Trophoblast cell (in vitro differentiated cells and primary cell): Measurements from ENCODE around the gene ACTR1B.

Source experiments
- DNase-seq, 2 donors: peaks; one replicate each; pipeline ENCODE4 v3.0.0-alpha.2; 2016
- H2AFZ ChIP-seq: 2 replicates; pipeline ENCODE4 v1.6.1; 2013; ENCODE audit warnings: low read length, moderate library complexity, mild to moderate bottlenecking; ENCODE audit not compliant: insufficient read depth, poor library complexity
- H2AK5ac ChIP-seq: 2 replicates; pipeline ENCODE4 v1.6.1; 2013; ENCODE audit warnings: mild to moderate bottlenecking, low read length
- H2BK120ac ChIP-seq: 2 replicates; pipeline ENCODE4 v1.6.1; 2013; ENCODE audit warnings: low read length, mild to moderate bottlenecking, moderate library complexity; ENCODE audit not compliant: insufficient read depth, poor library complexity
- H2BK12ac ChIP-seq: 2 replicates; pipeline ENCODE4 v1.6.1; 2013; ENCODE audit warnings: mild to moderate bottlenecking, low read length, moderate library complexity
- H2BK5ac ChIP-seq: 2 replicates; pipeline ENCODE4 v1.6.1; 2013; ENCODE audit warnings: low read length, low read depth, moderate library complexity, mild to moderate bottlenecking; ENCODE audit not compliant: poor library complexity
- H3K14ac ChIP-seq: 2 replicates; pipeline ENCODE4 v1.6.1; 2013; ENCODE audit warnings: mild to moderate bottlenecking, low read length
- H3K18ac ChIP-seq: 2 replicates; pipeline ENCODE4 v1.6.1; 2013; ENCODE audit warnings: mild to moderate bottlenecking, low read length
- H3K23ac ChIP-seq: 2 replicates; pipeline ENCODE4 v1.6.1; 2013; ENCODE audit warnings: low read length
- H3K27ac ChIP-seq: 2 replicates; pipeline ENCODE4 v1.5.1; 2013; ENCODE audit warnings: low read depth, mild to moderate bottlenecking, inconsistent platforms, low read length, moderate library complexity
- H3K27me3 ChIP-seq: 2 replicates; pipeline ENCODE4 v1.6.1; 2013; ENCODE audit warnings: inconsistent platforms, mild to moderate bottlenecking, low read length, moderate library complexity; ENCODE audit not compliant: insufficient read depth
- H3K36me3 ChIP-seq, 2 experiments: 1 replicate in 1 of 2; 2 replicates in 1 of 2; pipeline ENCODE4 v1.6.1; 2013; ENCODE audit warnings: low read length in 2 of 2, mild to moderate bottlenecking in 2 of 2, moderate library complexity in 1 of 2; ENCODE audit not compliant: insufficient read depth in 2 of 2, control insufficient read depth in 1 of 2
- H3K4ac ChIP-seq: 2 replicates; pipeline ENCODE4 v1.6.1; 2013; ENCODE audit warnings: low read depth, mild to moderate bottlenecking, low read length, moderate library complexity
- H3K4me1 ChIP-seq, 2 experiments: 1 replicate in 1 of 2; 2 replicates in 1 of 2; pipeline ENCODE4 v1.6.1; 2013; ENCODE audit warnings: low read length in 2 of 2, mild to moderate bottlenecking in 2 of 2, moderate library complexity in 1 of 2; ENCODE audit not compliant: insufficient read depth in 2 of 2, control insufficient read depth in 1 of 2
- H3K4me2 ChIP-seq: 2 replicates; pipeline ENCODE4 v1.6.1; 2013; ENCODE audit warnings: inconsistent platforms, mild to moderate bottlenecking, low read length, moderate library complexity
- H3K4me3 ChIP-seq: 2 replicates; pipeline ENCODE4 v1.5.1; 2013; ENCODE audit warnings: mild to moderate bottlenecking, low read depth, low read length, inconsistent platforms
- H3K79me1 ChIP-seq: one replicate; pipeline ENCODE4 v1.6.1; 2013; ENCODE audit warnings: low read length
- H3K79me2 ChIP-seq: 2 replicates; pipeline ENCODE4 v1.6.1; 2013; ENCODE audit warnings: low read length, mild to moderate bottlenecking; ENCODE audit not compliant: control insufficient read depth, insufficient read depth, poor library complexity
- H3K9ac ChIP-seq: 2 replicates; pipeline ENCODE4 v1.6.1; 2013; ENCODE audit warnings: mild to moderate bottlenecking, low read length
- H3K9me3 ChIP-seq: 2 replicates; pipeline ENCODE4 v1.6.1; 2013; ENCODE audit warnings: low read depth, mild to moderate bottlenecking, control low read depth, inconsistent platforms, low read length; ENCODE audit not compliant: insufficient read depth
- H4K12ac ChIP-seq: 2 replicates; pipeline ENCODE4 v1.6.1; 2013; ENCODE audit warnings: low read depth, mild to moderate bottlenecking, low read length, moderate library complexity
- H4K8ac ChIP-seq: 2 replicates; pipeline ENCODE4 v1.6.1; 2013; ENCODE audit warnings: low read depth, mild to moderate bottlenecking, low read length, moderate library complexity
- H4K91ac ChIP-seq: one replicate; pipeline ENCODE4 v1.6.1; 2013; ENCODE audit warnings: low read depth, mild to moderate bottlenecking, low read length, moderate library complexity
- WGBS: extraction: QIAGEN DNeasy Blood & Tissue Kit; methylation state at CpG from one replicate; pipeline ENCODE4 v1.1.7; 2013; ENCODE audit warnings: missing lambda C conversion rate; ENCODE audit not compliant: insufficient read length, insufficient coverage; ENCODE audit errors: extremely low coverage; 5-methylcytosine and 5-hydroxymethylcytosine counted together

ACTR1B gene

GRCh38 chr2:97697252-97698235, 33.7 kb upstream of the ACTR1B start:
- H3K9me3 ChIP-seq = no peaks in the 10 kb centered on the region
- H3K14ac ChIP-seq = no peak overlapping the region
- no peak overlapping the region for H3K9ac ChIP-seq
- H4K12ac ChIP-seq = no peak overlapping the region
- H3K18ac ChIP-seq = no peak overlapping the region
- no peak overlapping the region for H3K4me3 ChIP-seq
- no peak overlapping the region for H4K91ac ChIP-seq
- H3K79me1 ChIP-seq = peaks cover 1% of the 10 kb centered on the region
- no peak overlapping the region for H2BK120ac ChIP-seq
- DNase-seq = peak; percentile 89 to 96
- H2BK12ac ChIP-seq = no peak overlapping the region
- no peak overlapping the region for H2AFZ ChIP-seq
- no CpG with 5 or more reads among the region's 14 CpGs for WGBS
- no peak overlapping the region for H2BK5ac ChIP-seq
- H3K27ac ChIP-seq = no peak overlapping the region
- no peak overlapping the region for H3K23ac ChIP-seq
- no peak overlapping the region for H3K4ac ChIP-seq
- H3K27me3 ChIP-seq = no peaks in the 10 kb centered on the region
- no peaks in the 10 kb centered on the region for H3K36me3 ChIP-seq
- no peak overlapping the region for H3K4me2 ChIP-seq
- H2AK5ac ChIP-seq = no peak overlapping the region
- H4K8ac ChIP-seq = no peak overlapping the region
- peaks cover 3 to 7% of the 10 kb centered on the region in 2 experiments for H3K4me1 ChIP-seq
- H3K79me2 ChIP-seq = no peaks in the 10 kb centered on the region

GRCh38 chr2:97695744-97696143, 31.9 kb upstream of the ACTR1B start:
- no peak overlapping the region for H4K8ac ChIP-seq
- no peak overlapping the region for H2BK12ac ChIP-seq
- peak overlapping the region; percentile 16 for H3K27ac ChIP-seq
- WGBS = no CpG with 5 or more reads among the region's 5 CpGs
- no peak overlapping the region for H3K14ac ChIP-seq
- H3K23ac ChIP-seq = no peak overlapping the region
- H3K36me3 ChIP-seq = no peaks in the 10 kb centered on the region
- no peak overlapping the region for H4K12ac ChIP-seq
- H3K27me3 ChIP-seq = no peaks in the 10 kb centered on the region
- no peak overlapping the region for H4K91ac ChIP-seq
- no peak overlapping the region for H2BK5ac ChIP-seq
- no peak overlapping the region for H3K18ac ChIP-seq
- no peak overlapping the region for H3K9ac ChIP-seq
- no peaks in the 10 kb centered on the region for H3K9me3 ChIP-seq
- H3K79me2 ChIP-seq = no peaks in the 10 kb centered on the region
- DNase-seq = peak; percentile 84 to 90
- no peak overlapping the region for H2AK5ac ChIP-seq
- no peak overlapping the region for H2AFZ ChIP-seq
- H3K4me1 ChIP-seq = peaks cover 7 to 8% of the 10 kb centered on the region in 2 experiments
- no peak overlapping the region for H3K4me2 ChIP-seq
- no peak overlapping the region for H3K4ac ChIP-seq
- H3K4me3 ChIP-seq = no peak overlapping the region
- no peaks in the 10 kb centered on the region for H3K79me1 ChIP-seq
- H2BK120ac ChIP-seq = no peak overlapping the region

GRCh38 chr2:97693476-97693875, 29.6 kb upstream of the ACTR1B start:
- DNase-seq = peak; percentile 47 to 67
- Histone ChIP-seq H3K4me3 (no peak overlapping the region), H2BK5ac (no peak overlapping the region), H3K9me3 (peaks cover 2% of the 10 kb centered on the region), H4K12ac (no peak overlapping the region), H3K27me3 (no peaks in the 10 kb centered on the region), H2AFZ (no peak overlapping the region), H4K91ac (no peak overlapping the region), H2BK120ac (no peak overlapping the region), H3K9ac (no peak overlapping the region), H3K14ac (no peak overlapping the region), H3K36me3 (no peaks in the 10 kb centered on the region), H3K18ac (no peak overlapping the region), H4K8ac (no peak overlapping the region), H3K23ac (no peak overlapping the region), H3K79me2 (no peaks in the 10 kb centered on the region), H3K4me2 (no peak overlapping the region), H3K4ac (no peak overlapping the region), H3K4me1 (peaks cover 7 to 9% of the 10 kb centered on the region in 2 experiments), H2BK12ac (no peak overlapping the region), H3K79me1 (no peaks in the 10 kb centered on the region), H2AK5ac (no peak overlapping the region), H3K27ac (no peak overlapping the region)

- Histone ChIP-seq H3K18ac (no peak overlapping the region), H3K14ac (no peak overlapping the region), H3K36me3 (no peaks in the 10 kb centered on the region), H2BK120ac (no peak overlapping the region), H3K27ac (no peak overlapping the region), H3K9ac (no peak overlapping the region), H3K4me3 (no peak overlapping the region), H3K27me3 (no peaks in the 10 kb centered on the region), H3K9me3 (peaks cover 2% of the 10 kb centered on the region), H3K4me2 (no peak overlapping the region), H3K4ac (no peak overlapping the region), H2AK5ac (no peak overlapping the region), H2BK12ac (no peak overlapping the region), H2BK5ac (no peak overlapping the region), H3K79me2 (no peaks in the 10 kb centered on the region), H3K23ac (no peak overlapping the region), H2AFZ (no peak overlapping the region), H4K91ac (no peak overlapping the region), H4K12ac (no peak overlapping the region), H4K8ac (no peak overlapping the region), H3K79me1 (no peaks in the 10 kb centered on the region), H3K4me1 (peaks cover 7 to 11% of the 10 kb centered on the region in 2 experiments)
- DNase-seq = no peak
- no CpG with 5 or more reads among the region's 6 CpGs for WGBS
Observed at GRCh38 chr2:97691166-97691565, 27.3 kb upstream of the ACTR1B start.
